Testis (tissue), 2 donors: ENCODE results near the gene LHX5.

Source experiments
- POLR2A ChIP-seq: fragments of 450-650 bp; IDR thresholded peaks from one replicate; pipeline ENCODE4 v1.6.1; 2017; ENCODE audit warnings: antibody characterized with exemption, mild to moderate bottlenecking, moderate library complexity
- TF ChIP-seq, protein P1 (sequence below), 3 experiments: fragments of 450-650 bp in 2 of 3; fragments of 200-600 bp in 1 of 3; sonication (generic) in 1 of 3; IDR thresholded peaks; one replicate each; pipeline ENCODE4 v1.5.1; 2016 to 2019; ENCODE audit warnings: antibody characterized with exemption in 3 of 3, mild to moderate bottlenecking in 2 of 3, moderate library complexity in 1 of 3

GRCh38 chr12:113469224-113469948 is 2.3 kb downstream of the LHX5 start:
- TF ChIP-seq, protein P1, sequence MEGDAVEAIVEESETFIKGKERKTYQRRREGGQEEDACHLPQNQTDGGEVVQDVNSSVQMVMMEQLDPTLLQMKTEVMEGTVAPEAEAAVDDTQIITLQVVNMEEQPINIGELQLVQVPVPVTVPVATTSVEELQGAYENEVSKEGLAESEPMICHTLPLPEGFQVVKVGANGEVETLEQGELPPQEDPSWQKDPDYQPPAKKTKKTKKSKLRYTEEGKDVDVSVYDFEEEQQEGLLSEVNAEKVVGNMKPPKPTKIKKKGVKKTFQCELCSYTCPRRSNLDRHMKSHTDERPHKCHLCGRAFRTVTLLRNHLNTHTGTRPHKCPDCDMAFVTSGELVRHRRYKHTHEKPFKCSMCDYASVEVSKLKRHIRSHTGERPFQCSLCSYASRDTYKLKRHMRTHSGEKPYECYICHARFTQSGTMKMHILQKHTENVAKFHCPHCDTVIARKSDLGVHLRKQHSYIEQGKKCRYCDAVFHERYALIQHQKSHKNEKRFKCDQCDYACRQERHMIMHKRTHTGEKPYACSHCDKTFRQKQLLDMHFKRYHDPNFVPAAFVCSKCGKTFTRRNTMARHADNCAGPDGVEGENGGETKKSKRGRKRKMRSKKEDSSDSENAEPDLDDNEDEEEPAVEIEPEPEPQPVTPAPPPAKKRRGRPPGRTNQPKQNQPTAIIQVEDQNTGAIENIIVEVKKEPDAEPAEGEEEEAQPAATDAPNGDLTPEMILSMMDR (IDR thresholded peaks at IDR 0.05), result no peak
- TF ChIP-seq POLR2A, result no peak
